GM15510 (cell line): ENCODE data around the gene GPD1.

Source experiments
- POLR2A ChIP-seq: IDR thresholded peaks from 3 replicates; pipeline ENCODE4 v1.6.1; 2011; ENCODE audit warnings: borderline replicate concordance; ENCODE audit not compliant: insufficient read length; ENCODE audit errors: extremely low read depth

GPD1 gene

GRCh38 chr12:50103767-50104321, at the start of gene GPD1:
Gene GPD1, plus strand, starts transcription at chr12:50104008. Its CDS starts 43 bp downstream, at chr12:50104051.
- TF ChIP-seq POLR2A = no peak

- no peak for TF ChIP-seq POLR2A
These were observed 47.8 kb upstream of the GPD1 start for GRCh38 chr12:50055831-50056638.

GRCh38 chr12:50056639-50056976, 47.2 kb upstream of the GPD1 start:
- no peak for TF ChIP-seq POLR2A

GRCh38 chr12:50057000-50057841, 46.6 kb upstream of the GPD1 start, which contains the start of gene ASIC1:
Gene ASIC1, plus strand, starts transcription at chr12:50057596. Its CDS starts 1,171 bp downstream, at chr12:50058767.
- TF ChIP-seq POLR2A = no peak

GRCh38 chr12:50057896-50058670, 45.7 kb upstream of the GPD1 start:
- TF ChIP-seq POLR2A = no peak

- TF ChIP-seq POLR2A = no peak
These were observed 45.0 kb upstream of the GPD1 start for GRCh38 chr12:50058743-50059312.

- TF ChIP-seq POLR2A = no peak
These were observed 44.2 kb upstream of the GPD1 start for GRCh38 chr12:50059440-50060119.

- no peak for TF ChIP-seq POLR2A
These were observed 43.7 kb upstream of the GPD1 start for GRCh38 chr12:50060120-50060468.

- TF ChIP-seq POLR2A = no peak
These were observed 42.6 kb upstream of the GPD1 start for GRCh38 chr12:50061171-50061570.

- TF ChIP-seq POLR2A = no peak
These were observed 41.7 kb upstream of the GPD1 start for GRCh38 chr12:50061946-50062686.

GRCh38 chr12:50062728-50063460, 40.9 kb upstream of the GPD1 start:
- no peak for TF ChIP-seq POLR2A

- TF ChIP-seq POLR2A = no peak
These were observed 38.0 kb upstream of the GPD1 start for GRCh38 chr12:50065726-50066310.
